Nephron (organoid): ENCODE measurements around the gene TMEM45B.
"Not testable (repeated sequence)": the region's sequence is repeated elsewhere in the genome, so short reads cannot be mapped to it uniquely, and the experiment has no call there.

Source experiments
- H3K27ac Mint-ChIP-seq, 3 experiments: 2 replicates each; pipeline ENCODE4 v1.8.0; 2020; ENCODE audit warnings: mixed read lengths in 3 of 3, mild to moderate bottlenecking in 2 of 3, moderate library complexity in 1 of 3
- H3K27me3 Mint-ChIP-seq: 2 replicates; pipeline ENCODE4 v1.8.0; 2021; ENCODE audit warnings: low read depth, mild to moderate bottlenecking, moderate library complexity, mixed read lengths
- H3K36me3 Mint-ChIP-seq: 2 replicates; pipeline ENCODE4 v1.8.0; 2020; ENCODE audit warnings: low read depth, mixed read lengths
- H3K4me1 Mint-ChIP-seq: 2 replicates; pipeline ENCODE4 v1.8.0; 2020; ENCODE audit warnings: mixed read lengths
- H3K4me3 Mint-ChIP-seq, 3 experiments: 2 replicates each; pipeline ENCODE4 v1.8.0; 2020; ENCODE audit warnings: mild to moderate bottlenecking in 3 of 3, mixed read lengths in 3 of 3, moderate library complexity in 2 of 3
- H3K9me3 Mint-ChIP-seq: 2 replicates; pipeline ENCODE4 v1.8.0; 2020; ENCODE audit warnings: mixed read lengths
- TF ChIP-seq, protein P1 (sequence below), 3 experiments: fragments of 200-600 bp; sonication (generic); IDR thresholded peaks; one replicate each; pipeline ENCODE4 v1.5.0; 2021; ENCODE audit warnings: antibody characterized with exemption in 3 of 3; ENCODE audit not compliant: unreplicated experiment in 3 of 3

The TMEM45B gene

GRCh38 chr11:129865701-129866100 is 50.1 kb downstream of the TMEM45B start:
- Mint-ChIP-seq H3K27ac (no peak overlapping the region), H3K27me3 (no peaks in the 10 kb centered on the region), H3K4me3 (no peak overlapping the region), H3K4me1 (peaks cover 11% of the 10 kb centered on the region), H3K9me3 (no peaks in the 10 kb centered on the region), H3K36me3 (peaks cover 81% of the 10 kb centered on the region)
- TF ChIP-seq, protein P1, sequence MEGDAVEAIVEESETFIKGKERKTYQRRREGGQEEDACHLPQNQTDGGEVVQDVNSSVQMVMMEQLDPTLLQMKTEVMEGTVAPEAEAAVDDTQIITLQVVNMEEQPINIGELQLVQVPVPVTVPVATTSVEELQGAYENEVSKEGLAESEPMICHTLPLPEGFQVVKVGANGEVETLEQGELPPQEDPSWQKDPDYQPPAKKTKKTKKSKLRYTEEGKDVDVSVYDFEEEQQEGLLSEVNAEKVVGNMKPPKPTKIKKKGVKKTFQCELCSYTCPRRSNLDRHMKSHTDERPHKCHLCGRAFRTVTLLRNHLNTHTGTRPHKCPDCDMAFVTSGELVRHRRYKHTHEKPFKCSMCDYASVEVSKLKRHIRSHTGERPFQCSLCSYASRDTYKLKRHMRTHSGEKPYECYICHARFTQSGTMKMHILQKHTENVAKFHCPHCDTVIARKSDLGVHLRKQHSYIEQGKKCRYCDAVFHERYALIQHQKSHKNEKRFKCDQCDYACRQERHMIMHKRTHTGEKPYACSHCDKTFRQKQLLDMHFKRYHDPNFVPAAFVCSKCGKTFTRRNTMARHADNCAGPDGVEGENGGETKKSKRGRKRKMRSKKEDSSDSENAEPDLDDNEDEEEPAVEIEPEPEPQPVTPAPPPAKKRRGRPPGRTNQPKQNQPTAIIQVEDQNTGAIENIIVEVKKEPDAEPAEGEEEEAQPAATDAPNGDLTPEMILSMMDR (IDR thresholded peaks at IDR 0.05; ENCODE audit: unreplicated experiment in 3 of 3): no peak

DNA sequence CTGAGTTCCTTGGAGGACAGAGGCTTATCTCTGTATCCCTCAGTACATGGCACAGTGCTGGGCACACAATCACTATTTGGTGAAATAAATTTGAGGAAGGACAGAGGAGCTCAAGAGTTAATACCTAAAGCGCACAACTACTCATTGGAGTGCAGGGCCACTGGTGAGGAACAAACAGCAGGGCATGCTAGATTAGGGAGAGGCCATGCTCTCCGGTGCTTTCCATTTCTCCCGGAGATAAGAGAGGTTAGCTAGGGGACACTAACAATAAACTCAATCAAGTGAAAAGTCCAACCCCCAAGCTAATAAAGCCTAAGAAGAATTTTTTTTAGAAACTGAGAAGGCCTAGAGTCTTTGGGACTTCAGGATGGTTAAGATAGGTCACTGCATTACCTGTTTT is 50.7 kb downstream of the TMEM45B start:
- TF ChIP-seq, protein P1 (IDR thresholded peaks at IDR 0.05; ENCODE audit: unreplicated experiment in 3 of 3): no peak

DNA sequence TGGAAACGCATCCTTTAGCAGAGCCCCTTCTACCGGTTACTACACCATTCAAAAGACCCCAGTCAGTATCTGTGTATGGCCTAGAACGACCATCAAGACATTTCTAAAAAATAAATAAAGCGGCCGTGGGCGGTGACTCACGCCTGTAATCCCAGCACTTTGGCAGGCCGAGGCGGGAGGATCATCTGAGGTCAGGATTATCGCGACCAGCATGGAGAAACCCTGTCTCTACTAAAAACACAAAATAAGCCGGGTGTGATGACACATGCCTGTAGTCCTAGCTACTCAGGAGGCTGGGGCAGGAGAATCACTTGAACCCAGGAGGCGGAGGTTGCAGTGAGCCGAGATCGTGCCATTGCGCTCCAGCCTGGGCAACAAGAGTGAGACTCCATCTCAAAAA is 53.0 kb downstream of the TMEM45B start:
- not testable (repeated sequence) for H3K27me3 Mint-ChIP-seq, H3K4me1 Mint-ChIP-seq, H3K9me3 Mint-ChIP-seq, H3K4me3 Mint-ChIP-seq, H3K27ac Mint-ChIP-seq
- H3K36me3 Mint-ChIP-seq: peaks cover 83% of the 10 kb centered on the region

More for the DNA sequence above, 50.7 kb downstream of the TMEM45B start:
- H3K4me3 Mint-ChIP-seq: no peak overlapping the region
- H3K36me3 Mint-ChIP-seq: peaks cover 87% of the 10 kb centered on the region
- peaks cover 11% of the 10 kb centered on the region for H3K4me1 Mint-ChIP-seq
- H3K27ac Mint-ChIP-seq: no peak overlapping the region
- H3K9me3 Mint-ChIP-seq: no peaks in the 10 kb centered on the region
- H3K27me3 Mint-ChIP-seq: no peaks in the 10 kb centered on the region

DNA sequence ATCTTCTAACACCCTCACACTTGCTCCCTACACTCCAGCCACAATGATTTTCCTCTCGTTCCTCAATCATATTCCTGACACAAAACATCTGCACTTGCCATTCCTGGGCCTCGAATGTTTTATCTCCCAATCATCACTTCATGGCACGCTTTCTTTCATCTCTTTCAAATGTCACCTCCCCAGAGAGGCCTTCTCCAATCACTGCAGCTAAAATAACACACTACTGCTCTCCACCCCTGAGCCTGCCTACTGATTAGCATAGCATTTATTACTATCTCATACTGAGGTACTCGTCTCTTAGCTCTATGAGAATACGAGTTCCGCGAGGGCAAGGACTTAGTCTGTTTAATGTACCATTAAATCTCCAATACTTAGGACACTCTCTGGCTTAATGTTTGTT is 56.3 kb downstream of the TMEM45B start:
- Mint-ChIP-seq H3K4me3 (no peak overlapping the region), H3K4me1 (peaks cover 5% of the 10 kb centered on the region), H3K27me3 (no peaks in the 10 kb centered on the region), H3K36me3 (peaks cover 79% of the 10 kb centered on the region), H3K27ac (peak overlapping the region in 1 of 3 experiments; percentile 27), H3K9me3 (no peaks in the 10 kb centered on the region)
- TF ChIP-seq, protein P1 (IDR thresholded peaks at IDR 0.05; ENCODE audit: unreplicated experiment in 3 of 3): no peak

- Mint-ChIP-seq H3K27ac (no peak overlapping the region), H3K4me1 (no peaks in the 10 kb centered on the region), H3K36me3 (peaks cover 90% of the 10 kb centered on the region), H3K4me3 (no peak overlapping the region), H3K27me3 (no peaks in the 10 kb centered on the region), H3K9me3 (no peaks in the 10 kb centered on the region)
- TF ChIP-seq, protein P1 (IDR thresholded peaks at IDR 0.05; ENCODE audit: unreplicated experiment in 3 of 3): no peak
Observed at GRCh38 chr11:129880311-129880710, 64.7 kb downstream of the TMEM45B start.

DNA sequence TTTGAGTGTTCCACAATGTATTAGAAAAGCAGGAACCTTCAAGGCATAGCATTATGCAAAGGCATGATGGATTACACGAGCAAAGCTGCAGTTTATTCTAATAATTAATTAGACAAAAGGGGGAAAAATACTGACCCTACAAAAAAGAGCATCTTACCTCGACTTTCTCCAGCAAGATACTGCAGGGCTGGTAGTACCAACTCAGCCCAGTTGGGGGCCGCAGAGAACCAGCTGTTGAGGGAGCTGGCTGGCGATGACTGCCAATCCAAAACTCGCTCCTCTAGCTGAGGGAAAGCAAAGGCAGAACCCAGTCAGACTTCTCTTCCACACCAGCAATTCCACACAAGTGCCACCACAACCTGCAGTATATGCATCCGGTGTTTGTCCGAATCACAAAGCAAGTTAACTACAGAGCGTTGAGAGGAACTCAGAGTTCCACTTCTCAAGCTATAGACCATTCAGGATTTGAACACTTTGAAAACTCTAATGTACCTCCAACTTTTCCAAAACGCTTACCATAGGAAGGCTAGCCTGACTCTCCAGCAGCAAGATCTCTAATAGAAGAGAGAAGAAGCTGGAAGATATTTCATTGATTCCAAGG is 66.0 kb downstream of the TMEM45B start:
- H3K27ac Mint-ChIP-seq: no peak overlapping the region
- H3K4me1 Mint-ChIP-seq: no peaks in the 10 kb centered on the region
- H3K4me3 Mint-ChIP-seq: no peak overlapping the region
- no peaks in the 10 kb centered on the region for H3K27me3 Mint-ChIP-seq
- H3K9me3 Mint-ChIP-seq: no peaks in the 10 kb centered on the region
- H3K36me3 Mint-ChIP-seq: peaks cover 87% of the 10 kb centered on the region
- TF ChIP-seq, protein P1 (IDR thresholded peaks at IDR 0.05; ENCODE audit: unreplicated experiment in 3 of 3): peak; percentile 33 to 48 (median 46)
